Endothelial cell (in vitro differentiated cells): ENCODE results near the gene SPINT4. TPM values are rescaled to one million over a fixed set of nuclear protein-coding genes. Genes with fewer than 3 reads are reported as not detected.
"Not testable (repeated sequence)": the region's sequence is repeated elsewhere in the genome, so short reads cannot be mapped to it uniquely, and the experiment has no call there.

Source experiments
- DNase-seq: peaks from one replicate; pipeline ENCODE4 v3.0.0; 2021; ENCODE audit warnings: low spot score
- H3K27ac Mint-ChIP-seq: one replicate; pipeline ENCODE4 v1.8.0; 2021; ENCODE audit warnings: mixed read lengths, inconsistent platforms; ENCODE audit not compliant: unreplicated experiment
- H3K27me3 Mint-ChIP-seq: one replicate; pipeline ENCODE4 v1.8.0; 2021; ENCODE audit warnings: mild to moderate bottlenecking, moderate library complexity, mixed read lengths, inconsistent platforms; ENCODE audit not compliant: unreplicated experiment
- H3K36me3 Mint-ChIP-seq: one replicate; pipeline ENCODE4 v1.8.0; 2021; ENCODE audit warnings: mild to moderate bottlenecking, low read depth, mixed read lengths, inconsistent platforms; ENCODE audit not compliant: unreplicated experiment
- H3K4me1 Mint-ChIP-seq: one replicate; pipeline ENCODE4 v1.8.0; 2021; ENCODE audit warnings: mild to moderate bottlenecking, mixed read lengths, inconsistent platforms; ENCODE audit not compliant: unreplicated experiment
- H3K4me3 Mint-ChIP-seq: one replicate; pipeline ENCODE4 v1.8.0; 2021; ENCODE audit warnings: mild to moderate bottlenecking, mixed read lengths, inconsistent platforms; ENCODE audit not compliant: unreplicated experiment
- H3K9me3 Mint-ChIP-seq: one replicate; pipeline ENCODE4 v1.8.0; 2021; ENCODE audit warnings: mixed read lengths, inconsistent platforms; ENCODE audit not compliant: unreplicated experiment
- long read RNA-seq: library from polyadenylated mRNA; unstranded; transcript quantifications from one replicate; pipeline ENCODE4 v2.0.0, GENCODE V29; 2020; ENCODE audit not compliant: unreplicated experiment
- total RNA-seq: library from RNA; stranded (reverse); fragmentation: NEBNext Ultra II Directional; extraction: Animal tissue kit (Norgen Biotek cat#: 25700); gene quantifications from one replicate; pipeline ENCODE4 v1.2.1, GENCODE V29; 2021; ENCODE audit not compliant: unreplicated experiment
- TF ChIP-seq, protein P1 (sequence below): fragments of 200-600 bp; sonication (generic); IDR thresholded peaks from one replicate; pipeline ENCODE4 v1.5.0; 2021; ENCODE audit warnings: antibody characterized with exemption; ENCODE audit not compliant: unreplicated experiment

The SPINT4 gene
- not detected for total RNA-seq
- long read RNA-seq = 0 reads

DNA sequence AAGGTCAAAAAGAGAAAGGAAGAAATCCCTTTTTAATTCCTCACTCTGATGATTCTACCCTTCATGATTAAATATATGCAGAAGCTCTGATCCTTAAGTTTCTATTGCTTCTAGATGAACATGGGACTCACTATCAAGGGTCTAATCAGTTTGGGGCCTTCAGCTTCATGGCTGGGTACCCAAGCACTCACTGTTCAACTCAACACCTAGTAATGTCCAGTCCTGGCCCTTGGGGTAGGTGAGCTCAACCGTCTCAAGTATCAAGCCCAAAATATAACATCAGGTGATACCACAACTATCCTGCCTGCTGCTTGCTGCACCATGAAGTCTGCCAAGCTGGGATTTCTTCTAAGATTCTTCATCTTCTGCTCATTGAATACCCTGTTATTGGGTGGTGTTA is at the start of gene SPINT4:
Gene SPINT4, plus strand, starts transcription at position 301 of the 400 bp plus-strand sequence. Its CDS starts 21 bp downstream, at position 322.
- no peaks in the 10 kb centered on the region for H3K36me3 Mint-ChIP-seq
- no peaks in the 10 kb centered on the region for H3K9me3 Mint-ChIP-seq
- H3K4me3 Mint-ChIP-seq = no peak within 1 kb of the TSS
- DNase-seq = no peak
- TF ChIP-seq, protein P1, sequence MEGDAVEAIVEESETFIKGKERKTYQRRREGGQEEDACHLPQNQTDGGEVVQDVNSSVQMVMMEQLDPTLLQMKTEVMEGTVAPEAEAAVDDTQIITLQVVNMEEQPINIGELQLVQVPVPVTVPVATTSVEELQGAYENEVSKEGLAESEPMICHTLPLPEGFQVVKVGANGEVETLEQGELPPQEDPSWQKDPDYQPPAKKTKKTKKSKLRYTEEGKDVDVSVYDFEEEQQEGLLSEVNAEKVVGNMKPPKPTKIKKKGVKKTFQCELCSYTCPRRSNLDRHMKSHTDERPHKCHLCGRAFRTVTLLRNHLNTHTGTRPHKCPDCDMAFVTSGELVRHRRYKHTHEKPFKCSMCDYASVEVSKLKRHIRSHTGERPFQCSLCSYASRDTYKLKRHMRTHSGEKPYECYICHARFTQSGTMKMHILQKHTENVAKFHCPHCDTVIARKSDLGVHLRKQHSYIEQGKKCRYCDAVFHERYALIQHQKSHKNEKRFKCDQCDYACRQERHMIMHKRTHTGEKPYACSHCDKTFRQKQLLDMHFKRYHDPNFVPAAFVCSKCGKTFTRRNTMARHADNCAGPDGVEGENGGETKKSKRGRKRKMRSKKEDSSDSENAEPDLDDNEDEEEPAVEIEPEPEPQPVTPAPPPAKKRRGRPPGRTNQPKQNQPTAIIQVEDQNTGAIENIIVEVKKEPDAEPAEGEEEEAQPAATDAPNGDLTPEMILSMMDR = no peak
- no peaks in the 10 kb centered on the region for H3K4me1 Mint-ChIP-seq
- H3K27ac Mint-ChIP-seq = no peak within 1 kb of the TSS
- no peaks in the 10 kb centered on the region for H3K27me3 Mint-ChIP-seq

DNA sequence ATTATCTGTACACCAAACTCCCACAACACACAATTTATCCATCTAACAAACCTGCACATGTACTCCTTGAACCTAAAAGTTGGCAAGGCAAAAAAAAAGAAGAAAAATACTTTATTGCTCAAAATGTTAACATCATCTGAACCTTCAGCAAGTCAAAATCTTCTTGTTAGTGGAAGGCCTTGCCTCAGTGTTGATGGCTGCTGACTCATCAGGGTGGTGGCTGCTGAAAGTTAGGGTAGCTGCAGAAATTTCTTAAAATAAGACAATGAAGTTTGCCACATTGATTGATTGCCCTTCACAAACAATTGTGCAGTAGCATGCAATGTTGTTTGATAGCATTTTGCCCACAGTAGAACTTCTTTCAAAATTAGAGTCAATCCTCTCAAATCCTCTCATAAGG is 49.4 kb upstream of the SPINT4 start:
- no peak overlapping the region for H3K4me3 Mint-ChIP-seq
- H3K4me1 Mint-ChIP-seq = no peaks in the 10 kb centered on the region
- no peaks in the 10 kb centered on the region for H3K9me3 Mint-ChIP-seq

DNA sequence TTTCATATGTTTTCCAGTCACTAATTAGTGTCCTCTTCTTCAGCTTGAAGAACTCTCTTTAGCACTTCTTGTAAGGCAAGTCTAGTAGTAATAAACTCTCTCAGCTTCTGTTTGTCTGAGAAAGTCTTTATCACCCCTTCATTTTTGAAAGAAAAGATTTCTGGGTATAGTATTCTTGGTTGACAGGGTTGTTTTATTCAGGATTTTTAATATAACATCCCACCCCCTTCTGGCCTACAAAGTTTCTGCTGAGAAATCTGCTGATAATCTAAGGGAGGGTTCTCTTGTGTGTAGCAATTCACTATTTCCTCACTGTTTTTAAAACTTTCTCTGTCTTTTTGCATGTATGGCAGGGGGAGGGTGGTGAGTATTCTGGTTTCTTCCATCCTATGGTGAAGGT is 42.5 kb upstream of the SPINT4 start:
- H3K27ac Mint-ChIP-seq = no peak overlapping the region
- no peaks in the 10 kb centered on the region for H3K36me3 Mint-ChIP-seq
- peaks cover 4% of the 10 kb centered on the region for H3K27me3 Mint-ChIP-seq
- TF ChIP-seq, protein P1 = no peak
- H3K4me1 Mint-ChIP-seq = no peaks in the 10 kb centered on the region
- H3K9me3 Mint-ChIP-seq = no peaks in the 10 kb centered on the region
- no peak for DNase-seq
- no peak overlapping the region for H3K4me3 Mint-ChIP-seq

More for the DNA sequence above, 49.4 kb upstream of the SPINT4 start:
- TF ChIP-seq, protein P1 = no peak
- DNase-seq = no peak
- Mint-ChIP-seq H3K27ac (no peak overlapping the region), H3K36me3 (no peaks in the 10 kb centered on the region), H3K27me3 (no peaks in the 10 kb centered on the region)

DNA sequence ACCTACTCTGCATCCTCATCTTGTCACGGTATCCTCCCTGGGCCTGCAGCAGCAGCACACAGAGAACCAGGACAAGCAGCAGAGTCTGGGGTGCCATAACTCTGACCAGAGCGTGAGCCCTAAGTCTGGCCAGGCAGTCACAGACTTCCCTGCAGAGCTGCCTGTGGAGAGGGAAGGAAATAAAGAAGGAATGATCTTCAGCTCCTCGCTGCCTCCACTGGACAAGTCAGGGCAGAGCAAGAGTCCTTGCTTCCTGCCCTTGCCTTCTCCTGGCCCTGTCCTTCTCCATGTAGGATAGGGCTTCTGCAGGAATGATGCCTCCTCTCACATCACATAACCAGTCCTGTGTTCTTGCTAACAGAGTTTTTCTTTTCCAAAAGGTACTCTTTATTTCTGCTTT is 36.3 kb upstream of the SPINT4 start:
- Mint-ChIP-seq H3K27ac (no peak overlapping the region), H3K36me3 (no peaks in the 10 kb centered on the region), H3K4me1 (no peaks in the 10 kb centered on the region), H3K27me3 (peaks cover 1% of the 10 kb centered on the region), H3K4me3 (no peak overlapping the region), H3K9me3 (no peaks in the 10 kb centered on the region)
- peak; percentile 9 for DNase-seq
- TF ChIP-seq, protein P1 = no peak

DNA sequence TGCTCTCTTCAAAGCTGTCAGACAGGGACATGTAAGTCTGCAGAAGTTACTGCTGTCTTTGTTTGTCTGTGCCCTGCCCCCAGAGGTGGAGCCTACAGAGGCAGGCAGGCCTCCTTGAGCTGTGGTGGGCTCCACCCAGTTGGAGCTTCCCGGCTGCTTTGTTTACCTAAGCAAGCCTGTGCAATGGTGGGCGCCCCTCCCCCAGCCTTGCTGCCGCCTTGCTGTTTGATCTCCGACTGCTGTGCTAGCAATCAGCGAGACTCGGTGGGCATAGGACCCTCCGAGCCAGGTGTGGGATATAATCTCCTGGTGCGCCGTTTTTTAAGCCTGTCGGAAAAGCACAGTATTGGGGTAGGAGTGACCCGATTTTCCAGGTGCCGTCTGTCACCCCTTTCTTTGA is 28.8 kb upstream of the SPINT4 start:
- not testable (repeated sequence) for H3K27ac Mint-ChIP-seq, H3K4me3 Mint-ChIP-seq, H3K4me1 Mint-ChIP-seq, H3K27me3 Mint-ChIP-seq, H3K36me3 Mint-ChIP-seq, DNase-seq, H3K9me3 Mint-ChIP-seq
